A172 (cell line): ENCODE measurements around the gene TRIM54. TPM values are rescaled to one million over a fixed set of nuclear protein-coding genes. Genes with fewer than 3 reads are reported as not detected.
"Not testable (repeated sequence)": the region's sequence is repeated elsewhere in the genome, so short reads cannot be mapped to it uniquely, and the experiment has no call there.

ENCODE experiments used
- DNase-seq: peaks from one replicate; pipeline ENCODE4 v3.0.0-alpha.2; 2015; ENCODE audit warnings: low spot score
- total RNA-seq: library from RNA; depleted of rRNA; stranded (reverse); fragments of >200 nt; shearing (Covaris generic); gene quantifications from 2 replicates; pipeline ENCODE4 v1.2.3, GENCODE V29; 2014

Gene TRIM54
- total RNA-seq, 1 experiment from 2014 or later = 0.96 TPM

GRCh38 chr2:27312152-27312551 is 29.9 kb downstream of the TRIM54 start:
- no peak for DNase-seq

- no peak for DNase-seq
Observed at GRCh38 chr2:27313882-27314645, 31.8 kb downstream of the TRIM54 start.

- no peak for DNase-seq
Observed at GRCh38 chr2:27314709-27315108, 32.5 kb downstream of the TRIM54 start.

- DNase-seq = no peak
Observed at GRCh38 chr2:27315122-27315521, 32.9 kb downstream of the TRIM54 start.

- DNase-seq = no peak
Observed at GRCh38 chr2:27316655-27317412, 34.6 kb downstream of the TRIM54 start.

GRCh38 chr2:27319839-27320238 is 37.6 kb downstream of the TRIM54 start:
- peak; percentile 43 for DNase-seq

GRCh38 chr2:27320958-27321543 is 38.8 kb downstream of the TRIM54 start:
- DNase-seq = peak; percentile 99

GRCh38 chr2:27322301-27322765 is 40.1 kb downstream of the TRIM54 start:
- peak; percentile 40 for DNase-seq

GRCh38 chr2:27322766-27323595 is 40.8 kb downstream of the TRIM54 start, which contains the start of gene MPV17:
TSS of gene MPV17 (minus strand) at chr2:27323097. CDS start at chr2:27322517, 580 bp downstream.
- DNase-seq = peak; percentile 90

GRCh38 chr2:27323596-27324285 is 41.5 kb downstream of the TRIM54 start:
- DNase-seq = peak; percentile 35

GRCh38 chr2:27324720-27325119 is 42.5 kb downstream of the TRIM54 start:
- DNase-seq = no peak

- DNase-seq = no peak
Observed at GRCh38 chr2:27335311-27335710, 53.1 kb downstream of the TRIM54 start.

- DNase-seq = no peak
Observed at GRCh38 chr2:27336173-27336572, 53.9 kb downstream of the TRIM54 start.

- DNase-seq = no peak
Observed at GRCh38 chr2:27347641-27348040, 65.4 kb downstream of the TRIM54 start.

GRCh38 chr2:27350106-27350693 is 68.0 kb downstream of the TRIM54 start:
- no peak for DNase-seq

- no peak for DNase-seq
Observed at GRCh38 chr2:27351802-27352598, 69.8 kb downstream of the TRIM54 start.

GRCh38 chr2:27353386-27353761 is 71.1 kb downstream of the TRIM54 start:
- not testable (repeated sequence) for DNase-seq

- DNase-seq = no peak
Observed at GRCh38 chr2:27353762-27354596, 71.8 kb downstream of the TRIM54 start.

GRCh38 chr2:27354597-27354927 is 72.3 kb downstream of the TRIM54 start:
- DNase-seq = no peak
